ENCODE data around the gene FLII.
A peak's percentile ranks its signal among the peaks of the same experiment; 100 is the strongest.
"Not testable (repeated sequence)": the region's sequence is repeated elsewhere in the genome, so short reads cannot be mapped to it uniquely, and the experiment has no call there.

The FLII gene

GRCh38 chr17:18224387-18225120, 34.0 kb downstream of the FLII start:
- DNase-seq: no peak

GRCh38 chr17:18224053-18224386, 34.5 kb downstream of the FLII start:
- DNase-seq: no peak

GRCh38 chr17:18218756-18219415, 39.7 kb downstream of the FLII start:
- DNase-seq: no peak

- DNase-seq: peak in 49 of 58 donors; percentile 5 to 81 (median 49)
Observed at GRCh38 chr17:18217412-18218015, 41.0 kb downstream of the FLII start.

- not testable (repeated sequence) for DNase-seq
Observed at GRCh38 chr17:18216906-18217305, 41.6 kb downstream of the FLII start.

GRCh38 chr17:18213666-18214270, 44.8 kb downstream of the FLII start:
- DNase-seq: no peak

GRCh38 chr17:18208092-18208491, 50.4 kb downstream of the FLII start:
- no peak for DNase-seq

- no peak for DNase-seq
Observed at GRCh38 chr17:18206962-18207361, 51.6 kb downstream of the FLII start.

GRCh38 chr17:18205861-18206260, 52.7 kb downstream of the FLII start:
- DNase-seq: no peak

- DNase-seq: no peak
Observed at GRCh38 chr17:18203308-18203707, 55.2 kb downstream of the FLII start.

- no peak for DNase-seq
Observed at GRCh38 chr17:18201108-18201507, 57.4 kb downstream of the FLII start.

- no peak for DNase-seq
Observed at GRCh38 chr17:18198530-18198929, 60.0 kb downstream of the FLII start.

- no peak for DNase-seq
Observed at GRCh38 chr17:18197535-18198194, 60.9 kb downstream of the FLII start.

- no peak for DNase-seq
Observed at GRCh38 chr17:18195246-18195645, 63.3 kb downstream of the FLII start.
